ENCODE measurements around the gene ZRSR2.
A peak's percentile ranks its signal among the peaks of the same experiment; 100 is the strongest.
"Not testable (repeated sequence)": the region's sequence is repeated elsewhere in the genome, so short reads cannot be mapped to it uniquely, and the experiment has no call there.

The ZRSR2 gene, protein sequence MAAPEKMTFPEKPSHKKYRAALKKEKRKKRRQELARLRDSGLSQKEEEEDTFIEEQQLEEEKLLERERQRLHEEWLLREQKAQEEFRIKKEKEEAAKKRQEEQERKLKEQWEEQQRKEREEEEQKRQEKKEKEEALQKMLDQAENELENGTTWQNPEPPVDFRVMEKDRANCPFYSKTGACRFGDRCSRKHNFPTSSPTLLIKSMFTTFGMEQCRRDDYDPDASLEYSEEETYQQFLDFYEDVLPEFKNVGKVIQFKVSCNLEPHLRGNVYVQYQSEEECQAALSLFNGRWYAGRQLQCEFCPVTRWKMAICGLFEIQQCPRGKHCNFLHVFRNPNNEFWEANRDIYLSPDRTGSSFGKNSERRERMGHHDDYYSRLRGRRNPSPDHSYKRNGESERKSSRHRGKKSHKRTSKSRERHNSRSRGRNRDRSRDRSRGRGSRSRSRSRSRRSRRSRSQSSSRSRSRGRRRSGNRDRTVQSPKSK

DNA sequence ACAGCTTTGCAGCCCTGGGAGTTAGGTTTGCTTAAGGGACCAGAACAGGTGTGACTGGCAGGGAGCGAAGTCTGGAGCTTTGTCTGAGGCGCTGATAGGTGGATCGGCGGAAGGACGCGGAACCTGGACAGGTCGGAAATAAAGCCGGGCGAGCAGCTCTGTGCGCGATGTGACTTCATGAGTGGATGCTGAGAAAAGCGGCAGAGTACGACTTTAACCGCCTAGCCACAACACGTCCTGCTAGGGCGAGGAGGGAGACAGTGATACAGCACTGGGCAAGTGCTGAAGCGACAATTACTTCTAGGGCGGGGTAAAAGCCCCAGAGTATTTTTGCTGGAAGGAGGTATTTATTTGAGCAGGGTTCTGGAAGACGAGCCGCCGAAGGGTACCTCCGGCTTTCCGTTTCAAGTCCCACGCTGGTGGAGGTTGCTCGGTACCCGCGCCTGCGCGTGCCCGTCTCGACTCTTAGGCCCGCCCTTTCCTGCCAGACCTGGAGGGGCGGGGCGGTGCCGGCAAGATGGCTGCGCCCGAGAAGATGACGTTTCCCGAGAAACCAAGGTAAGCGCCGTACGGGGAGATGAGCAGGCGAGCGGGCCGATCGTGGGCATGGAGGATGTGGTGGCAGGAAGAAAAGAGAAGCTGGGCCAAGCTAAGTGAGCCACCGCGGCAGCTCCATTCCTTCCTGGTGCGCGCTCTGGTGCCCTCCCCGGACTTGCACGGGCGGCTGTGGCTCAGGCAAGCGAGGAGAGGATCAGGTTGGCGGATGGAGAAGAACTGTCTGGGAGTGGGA, at the start of gene ZRSR2:
TSS of gene ZRSR2 (plus strand) at position 506 of the 790 bp plus-strand sequence. CDS start at position 518, 12 bp downstream.
- DNase-seq = peak; percentile 74

DNA sequence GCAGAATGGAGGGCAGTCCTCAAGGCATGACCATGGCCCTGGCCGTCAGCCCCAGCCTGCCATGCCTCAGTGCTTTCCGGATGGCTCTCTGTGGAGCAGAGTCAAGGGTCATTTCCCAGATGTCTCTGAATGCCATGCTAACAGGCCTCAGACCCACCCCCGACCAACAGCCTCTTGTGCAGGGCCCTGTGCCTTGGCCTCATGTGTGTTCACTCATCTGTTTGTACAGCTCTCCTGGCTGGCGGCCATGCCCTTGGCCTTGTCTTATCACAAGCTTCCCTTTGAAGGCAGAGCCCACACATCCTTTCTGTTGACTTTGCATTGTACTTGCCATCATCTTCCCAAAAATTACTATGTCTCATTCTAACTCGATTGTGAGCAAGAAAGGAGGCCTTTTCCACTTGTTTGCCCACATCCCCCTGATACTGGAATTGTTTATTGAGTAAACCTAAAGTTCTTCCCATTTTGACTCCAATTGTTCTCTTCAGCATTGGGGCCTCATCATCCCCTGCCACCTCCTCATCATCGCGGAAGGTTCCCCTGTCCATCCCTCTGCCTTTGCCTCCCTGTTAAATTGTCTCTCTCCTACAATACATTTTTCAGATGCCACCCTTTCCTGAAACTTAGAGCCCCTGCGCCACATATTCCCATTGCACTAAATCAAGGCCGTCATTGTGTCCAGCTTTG, 46.0 kb upstream of the ZRSR2 start:
- no peak for DNase-seq

DNA sequence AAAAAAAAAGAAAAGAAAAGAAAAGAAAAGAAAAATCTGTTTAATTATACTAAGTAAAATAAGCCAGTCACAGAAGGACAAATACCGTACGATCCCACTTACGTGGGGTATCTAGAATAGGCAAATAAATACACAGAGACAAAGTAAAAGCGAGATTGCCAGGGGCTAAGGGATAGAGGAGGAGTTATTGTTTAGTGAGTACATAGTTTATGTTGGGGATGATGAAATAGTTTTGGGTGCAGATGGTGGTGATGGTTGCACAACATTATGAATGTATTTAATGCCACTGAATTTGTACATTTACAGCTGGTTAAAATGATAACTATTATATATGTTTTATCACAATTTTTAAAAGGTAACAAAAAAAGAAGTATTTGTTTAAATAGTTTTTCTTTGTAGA, 45.1 kb upstream of the ZRSR2 start:
- no peak for DNase-seq

DNA sequence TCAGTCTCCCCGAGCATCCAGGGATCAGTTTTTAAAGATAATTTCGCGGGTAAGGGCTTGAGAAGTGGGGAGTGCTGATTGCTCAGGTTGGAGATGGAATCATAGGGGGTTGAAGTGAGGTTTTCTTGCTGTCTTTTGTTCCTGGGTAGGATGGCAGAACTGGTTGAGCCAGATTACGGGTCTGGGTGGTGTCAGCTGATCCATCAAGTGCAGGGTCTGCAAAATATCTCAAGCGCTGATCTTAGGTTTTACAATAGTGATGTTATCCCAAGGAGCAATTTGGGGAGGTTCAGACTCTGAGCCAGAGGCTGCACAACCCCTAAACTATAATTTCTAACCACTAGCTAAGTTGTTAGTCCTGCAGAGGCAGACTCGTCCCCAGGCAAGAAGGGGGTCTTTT, 43.6 kb upstream of the ZRSR2 start:
- not testable (repeated sequence) for DNase-seq

DNA sequence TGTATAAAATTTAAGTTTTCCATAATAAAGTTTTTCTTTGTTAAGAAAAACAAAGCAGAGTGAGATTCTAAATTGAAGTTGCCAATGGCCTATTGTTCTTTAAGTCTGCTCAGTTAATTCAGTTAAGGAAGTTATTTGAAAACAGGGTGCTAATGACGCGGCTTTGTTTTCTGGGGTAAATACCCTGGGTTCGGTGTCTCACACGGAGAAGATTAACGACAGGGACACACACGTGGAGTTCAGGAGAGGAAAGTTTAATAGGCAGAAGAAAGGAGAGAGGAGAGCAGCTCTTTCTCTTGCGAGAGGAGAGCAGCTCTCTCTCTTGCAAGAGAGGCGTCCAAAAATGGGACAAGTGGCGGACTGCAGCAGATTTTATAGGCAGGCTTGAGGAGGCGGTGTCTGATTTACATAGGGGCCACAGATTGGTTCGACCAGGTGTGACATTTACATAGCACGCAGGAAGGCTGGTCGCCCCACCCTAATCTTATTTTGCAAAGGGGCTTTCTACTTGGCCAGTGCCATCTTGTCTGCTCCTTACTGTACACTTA, 42.6 kb upstream of the ZRSR2 start:
- no peak for DNase-seq

DNA sequence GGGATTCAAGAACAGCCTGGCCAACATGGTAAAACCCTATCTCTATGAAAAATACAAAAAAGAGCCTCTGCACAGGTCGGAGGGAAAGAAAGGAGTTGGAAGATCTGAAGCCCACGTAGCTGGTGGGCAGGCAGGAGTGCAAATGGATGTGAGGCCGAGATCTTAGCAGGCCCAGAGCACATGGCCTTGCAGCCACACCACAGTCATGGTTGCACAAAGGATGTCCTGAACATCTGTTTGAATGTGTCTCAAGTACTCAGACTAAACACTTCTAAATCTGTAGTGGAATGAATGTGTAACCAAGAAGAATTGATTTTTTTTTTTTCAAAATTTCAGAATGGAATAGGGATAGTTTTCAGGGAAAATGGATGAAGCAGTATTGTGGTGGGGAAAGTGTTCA, 41.4 kb upstream of the ZRSR2 start:
- no peak for DNase-seq

DNA sequence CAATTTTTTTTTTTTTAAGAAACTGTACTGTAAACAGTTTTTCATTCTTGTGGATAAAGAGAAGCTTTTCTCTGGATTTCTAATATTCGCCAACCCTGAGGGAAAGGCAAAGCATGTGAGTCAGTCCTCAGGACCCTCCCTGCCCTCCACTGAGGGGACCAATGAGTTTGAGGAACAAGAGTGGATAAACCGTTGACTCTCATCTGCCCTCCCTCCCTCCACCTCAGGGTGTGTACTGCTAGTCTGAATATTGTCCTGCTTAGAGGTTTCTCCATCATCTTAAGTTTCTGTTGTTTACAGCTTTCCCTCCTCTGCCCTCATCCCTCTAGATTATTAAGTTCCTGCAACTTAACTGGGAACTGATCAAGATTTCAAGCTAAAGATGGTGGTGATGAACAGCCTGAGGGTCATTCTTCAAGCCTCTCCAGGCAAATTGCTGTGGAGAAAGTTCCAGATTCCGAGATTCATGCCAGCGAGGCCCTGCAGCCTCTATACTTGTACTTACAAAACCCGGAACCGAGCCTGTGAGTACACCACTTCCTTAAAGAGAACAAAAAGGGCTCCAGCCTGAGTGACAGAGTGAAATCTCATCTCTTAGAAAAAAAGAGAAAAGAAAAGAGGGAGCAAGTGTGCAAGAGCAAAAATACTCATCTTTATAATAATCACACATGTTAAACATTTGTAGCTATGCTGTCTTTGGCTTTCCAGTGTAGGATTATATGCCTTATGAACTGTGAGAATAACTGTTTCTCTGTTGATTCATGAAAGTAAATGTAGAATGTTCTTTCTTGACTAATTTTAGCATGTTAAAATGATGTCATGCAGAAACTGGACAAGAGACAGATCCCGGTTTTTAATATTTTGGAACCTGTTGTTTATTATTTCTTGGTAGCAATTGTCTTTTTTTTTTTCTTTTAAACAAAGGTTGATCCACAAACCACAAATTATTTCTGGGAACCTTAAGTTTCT, 40.4 kb upstream of the ZRSR2 start:
- no peak for DNase-seq

DNA sequence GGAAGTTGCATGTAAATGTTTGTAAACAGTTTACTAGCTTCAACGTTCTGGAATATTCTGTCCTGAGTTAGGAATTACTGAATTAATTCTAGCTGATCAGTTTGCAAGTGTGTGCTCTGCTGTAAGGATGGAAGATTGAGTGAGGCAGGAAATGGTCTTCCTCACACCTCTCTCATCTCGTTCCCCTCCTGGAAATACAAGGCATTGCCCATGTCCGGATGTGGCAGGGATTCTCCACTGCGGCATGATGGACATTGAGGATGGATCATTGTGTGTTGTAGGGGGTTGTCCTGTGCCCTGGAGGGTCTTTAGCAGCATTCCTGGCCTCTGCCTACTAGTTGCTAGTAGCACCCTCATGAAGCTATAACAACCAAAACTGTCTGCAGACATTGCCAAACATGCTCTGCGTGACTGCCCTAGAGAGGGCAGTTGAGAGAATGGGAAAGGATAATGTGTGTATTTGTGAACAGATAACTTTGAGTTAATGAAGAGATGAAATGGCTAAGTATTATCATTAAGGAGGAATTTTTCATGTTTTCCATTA, 39.6 kb upstream of the ZRSR2 start:
- no peak for DNase-seq

DNA sequence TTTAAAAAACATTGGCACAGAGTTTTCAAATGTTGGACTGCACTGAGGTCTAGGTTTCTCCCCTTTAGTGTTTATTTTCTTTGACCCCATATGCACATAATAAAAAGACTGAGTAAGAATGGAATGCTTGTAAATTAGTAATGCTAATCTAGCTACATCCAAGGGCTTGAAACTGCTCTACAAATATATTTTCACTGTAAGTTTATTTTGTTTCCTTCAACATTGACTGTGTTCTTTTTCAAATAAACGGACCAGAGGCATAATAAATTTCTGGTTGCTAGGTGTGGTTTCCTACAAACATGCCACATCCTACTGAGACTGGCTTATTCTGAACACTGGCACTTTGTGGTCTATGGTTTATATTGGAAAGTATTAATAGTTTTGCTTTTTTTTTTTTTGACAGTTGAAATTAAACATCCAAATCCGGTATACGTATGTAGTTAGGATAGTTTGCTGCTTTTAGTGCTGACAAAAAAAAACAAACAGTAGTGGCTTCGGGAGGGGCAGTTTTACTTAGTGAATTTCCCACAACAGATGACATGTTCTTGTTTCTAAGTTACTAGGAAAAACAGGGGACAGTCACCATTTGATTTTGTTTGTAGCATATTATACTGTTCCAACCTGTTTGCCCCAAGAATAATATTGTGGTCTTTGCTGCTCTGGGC, 39.0 kb upstream of the ZRSR2 start:
- DNase-seq = peak; percentile 7

DNA sequence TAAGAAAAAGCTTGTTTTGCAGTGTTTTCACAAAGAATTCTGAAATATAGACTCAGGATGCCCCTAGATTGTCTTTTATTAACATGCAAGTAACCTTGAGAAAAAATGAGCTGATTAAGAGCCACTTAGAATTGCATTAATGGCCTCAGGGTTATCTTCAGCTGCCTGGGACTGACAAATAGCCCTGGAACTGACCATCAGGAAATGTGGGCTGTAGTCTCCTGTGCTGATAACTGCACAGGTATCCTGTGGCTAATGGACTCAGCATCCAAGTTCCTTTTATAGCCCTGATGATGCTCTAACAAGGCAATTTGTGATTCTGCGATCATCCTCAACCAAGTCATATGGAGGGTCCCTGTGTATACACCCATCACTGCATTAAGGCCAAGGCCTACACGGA, 35.2 kb upstream of the ZRSR2 start:
- no peak for DNase-seq

DNA sequence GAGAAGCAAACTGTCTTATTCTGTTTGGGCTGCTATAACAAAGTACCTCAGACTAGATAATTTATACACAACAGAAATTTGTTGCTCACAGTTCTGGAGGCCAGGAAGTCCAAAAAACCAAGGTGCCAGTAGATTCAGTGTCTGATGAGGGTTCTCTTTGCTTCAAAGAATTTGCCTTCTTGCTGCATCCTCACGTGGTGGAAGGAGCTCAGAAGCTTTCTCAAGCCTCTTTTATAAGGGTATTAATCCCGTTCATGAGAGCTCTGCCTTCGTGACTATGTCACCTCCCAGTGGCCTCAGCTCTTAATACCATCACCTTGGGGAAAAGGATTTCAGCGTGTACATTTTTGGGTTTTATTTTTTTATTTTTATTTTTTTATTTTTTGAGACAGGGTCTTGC, 32.1 kb upstream of the ZRSR2 start:
- DNase-seq = no peak

DNA sequence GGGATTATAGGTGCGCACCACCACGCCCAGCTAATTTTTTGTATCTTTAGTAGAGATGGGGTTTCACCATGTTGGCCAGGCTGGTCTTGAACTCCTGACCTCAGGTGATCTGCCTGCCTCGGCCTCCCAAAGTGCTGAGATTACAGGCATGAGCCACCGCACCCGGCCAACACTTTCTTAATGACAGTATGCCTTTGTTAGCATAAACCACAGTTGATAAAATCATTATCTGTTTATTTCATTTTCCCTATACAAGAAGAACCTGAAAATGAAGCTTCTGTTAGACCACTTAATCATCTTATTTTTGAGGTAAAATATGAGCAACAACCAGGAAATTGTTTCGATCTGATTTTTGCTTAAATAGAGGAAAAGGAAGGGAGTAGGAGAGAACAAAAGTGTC, 30.4 kb upstream of the ZRSR2 start:
- not testable (repeated sequence) for DNase-seq

DNA sequence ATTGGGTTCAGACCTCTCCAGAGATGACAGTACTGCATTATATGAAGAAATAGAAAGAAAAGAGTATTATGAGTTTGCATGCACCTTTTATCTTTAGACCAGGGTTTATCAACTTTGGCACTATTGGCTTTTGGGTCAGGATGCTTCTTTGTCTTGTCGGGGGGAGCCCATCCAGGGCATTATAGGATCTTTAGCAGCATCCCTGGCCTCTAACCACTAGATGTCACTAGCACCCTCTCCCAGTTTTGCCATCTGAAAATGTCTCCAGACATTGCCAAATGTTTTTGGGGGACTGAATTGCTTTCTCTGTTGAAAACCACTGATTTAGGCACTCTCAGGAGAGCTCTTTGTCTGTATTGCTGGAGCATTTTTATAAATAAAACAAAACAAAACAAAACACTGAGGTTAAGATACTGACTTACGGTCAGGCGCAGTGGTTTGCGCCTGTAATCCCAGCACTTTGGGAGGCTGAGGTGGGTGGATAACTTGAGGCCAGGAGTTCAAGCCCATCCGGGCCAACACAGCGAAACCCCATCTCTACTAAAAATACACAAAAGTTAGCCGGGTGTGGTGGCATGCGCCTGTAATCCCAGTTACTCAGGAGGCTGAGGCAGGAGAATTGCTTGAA, 28.6 kb upstream of the ZRSR2 start:
- DNase-seq = no peak

DNA sequence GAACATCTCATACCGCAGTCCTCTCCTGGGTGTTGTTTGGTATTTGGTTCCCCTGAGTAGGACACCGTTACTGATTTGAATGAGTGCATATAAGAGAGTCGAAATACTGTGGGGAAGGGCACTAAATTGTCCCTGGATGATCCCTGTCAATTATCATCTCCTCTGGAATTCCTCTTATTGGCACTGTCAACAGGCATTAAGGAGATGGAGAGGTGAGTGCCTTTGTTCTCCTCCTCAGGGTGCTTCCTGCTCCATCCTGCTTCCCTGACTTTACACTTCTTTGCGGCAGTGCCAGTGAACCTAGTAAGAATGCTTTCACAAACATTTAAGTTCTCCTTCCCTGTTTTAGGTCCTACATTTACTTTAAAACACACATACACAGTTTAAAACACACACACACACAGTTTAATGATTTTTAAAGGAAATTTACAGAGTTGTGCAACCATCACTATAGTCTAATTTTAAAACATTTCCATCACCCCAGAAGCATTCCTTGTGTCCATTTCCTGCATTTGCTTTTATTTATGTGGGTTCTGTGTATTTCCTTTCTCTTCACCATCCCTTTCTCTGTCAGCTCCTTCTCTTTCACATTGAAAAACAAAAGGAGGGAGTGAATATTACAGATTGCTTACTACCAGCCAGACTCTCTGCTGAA, 20.9 kb upstream of the ZRSR2 start:
- DNase-seq = no peak

DNA sequence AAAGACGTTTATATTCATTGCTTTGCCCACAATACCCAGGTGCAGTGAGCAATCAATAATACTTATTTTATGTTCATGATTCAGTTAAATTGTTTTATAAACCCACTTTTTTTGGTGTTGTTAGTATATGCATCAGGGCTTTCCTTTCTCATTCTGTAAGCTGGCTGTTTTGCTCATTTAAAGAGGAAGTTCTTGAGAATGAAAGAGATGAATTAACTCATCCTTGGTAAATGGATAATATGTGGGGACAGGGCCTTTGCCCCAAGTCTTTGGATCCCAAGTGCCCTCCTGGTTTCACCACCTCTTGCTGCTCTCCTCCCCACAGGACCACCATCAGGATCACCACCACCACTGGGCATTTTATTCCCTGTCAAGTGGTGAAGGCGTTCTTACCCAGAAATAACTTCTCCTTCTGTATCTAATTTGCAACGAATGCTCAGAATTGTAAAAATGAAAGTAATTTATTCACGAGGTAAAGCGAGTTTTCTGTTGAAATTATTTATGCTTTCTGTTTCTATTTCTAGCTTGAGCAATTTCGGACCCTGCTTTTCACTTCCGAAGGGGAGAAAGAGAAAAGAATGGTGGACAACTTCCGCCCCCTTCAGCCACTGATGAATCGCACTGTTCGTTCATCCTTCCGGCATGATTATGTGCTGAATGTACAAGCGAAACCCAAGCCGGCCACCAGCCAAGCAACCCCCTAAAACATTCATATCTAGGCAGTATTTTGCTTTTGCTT, 8.2 kb upstream of the ZRSR2 start:
- no peak for DNase-seq

DNA sequence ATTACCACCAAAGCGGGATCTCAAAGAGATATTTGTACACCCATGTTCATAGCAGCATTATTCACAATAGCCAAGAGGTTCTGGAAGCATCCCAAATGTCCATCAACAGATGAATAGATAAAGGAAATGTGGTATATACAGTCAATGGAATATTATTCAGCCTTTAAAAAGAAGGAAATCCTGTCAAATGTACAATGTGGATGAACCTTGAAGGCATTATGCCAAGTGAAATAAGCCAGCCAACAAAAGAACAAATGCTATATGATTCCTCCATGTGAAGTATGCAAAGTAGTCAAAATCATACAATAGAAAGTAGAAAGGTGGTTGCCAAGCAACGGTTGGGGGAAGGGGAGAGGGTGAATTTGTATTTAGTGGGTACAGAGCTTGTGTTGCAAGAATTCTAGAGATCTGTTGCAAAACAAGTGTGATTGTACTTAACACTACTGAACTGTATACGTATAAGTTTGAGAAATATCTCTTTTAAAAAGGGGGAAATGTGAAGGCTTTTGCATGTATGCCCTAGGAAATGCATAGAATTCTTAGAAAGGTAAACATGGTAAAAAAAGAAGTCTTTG, 5.0 kb upstream of the ZRSR2 start:
- no peak for DNase-seq

DNA sequence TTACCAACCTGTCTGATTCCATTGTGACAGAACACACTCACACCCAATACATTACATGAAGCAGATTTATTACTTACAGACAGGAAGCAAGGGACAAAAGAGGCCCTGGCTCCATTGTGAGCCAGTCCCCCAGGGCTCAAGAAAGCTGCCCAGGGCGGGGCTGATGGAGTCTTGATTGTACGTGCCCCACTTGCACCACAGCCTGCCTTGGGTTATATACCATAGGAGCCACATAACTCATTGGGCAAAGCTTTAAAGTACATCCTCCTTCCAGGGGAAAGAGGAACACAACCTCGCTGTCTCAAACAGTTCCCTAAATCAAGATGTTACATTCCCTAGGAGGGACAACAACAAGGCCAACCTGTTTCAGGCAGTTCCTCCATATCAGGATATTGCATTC, 3.4 kb upstream of the ZRSR2 start:
- DNase-seq = no peak

DNA sequence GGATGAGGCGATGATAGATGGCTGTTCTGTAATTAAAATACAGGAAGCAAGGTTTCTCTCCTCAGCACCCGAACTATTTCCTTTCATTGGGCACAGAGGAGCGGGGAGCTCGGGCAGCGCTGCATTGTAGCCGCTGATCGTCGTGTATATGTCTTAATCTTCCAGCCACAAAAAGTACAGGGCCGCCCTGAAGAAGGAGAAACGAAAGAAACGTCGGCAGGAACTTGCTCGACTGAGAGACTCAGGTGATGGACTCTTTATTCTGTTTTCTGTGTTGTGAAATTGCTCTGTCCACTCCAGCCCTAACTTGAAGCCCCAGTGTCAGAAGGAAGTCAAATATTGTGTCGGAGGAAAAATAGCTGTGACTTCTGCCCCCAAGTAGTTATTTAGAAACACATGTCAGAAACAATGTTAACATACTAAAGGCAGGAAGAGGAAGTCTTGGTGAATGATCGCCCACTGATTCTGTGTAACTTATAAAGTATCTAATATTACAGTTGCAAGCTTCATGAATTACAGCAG, 546 bp downstream of the ZRSR2 start:
- DNase-seq = no peak

DNA sequence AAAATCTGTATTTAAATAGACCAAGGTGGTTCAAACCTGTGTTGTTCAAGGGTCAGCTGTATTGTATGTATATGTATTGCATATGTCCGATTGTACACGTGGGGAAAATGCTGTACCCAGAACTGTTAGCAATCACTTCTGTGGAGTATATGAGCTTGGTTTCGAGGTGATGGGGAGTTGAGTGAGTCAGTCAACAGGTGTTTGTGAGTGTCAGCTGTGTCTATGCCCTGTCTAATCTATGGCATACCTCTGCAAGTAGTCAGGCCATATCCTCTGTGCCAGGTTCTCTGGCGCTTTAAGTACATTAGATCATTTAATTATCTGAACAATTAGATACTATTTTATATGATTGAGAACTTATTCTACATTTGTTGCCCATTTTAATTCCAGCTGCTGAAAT, 7.4 kb downstream of the ZRSR2 start:
- DNase-seq = no peak

All from NCI-H748 treated with DMSO at 0.1 percent for 48 hours (cell line).